ENCODE results near the gene FOXJ1.

GRCh38 chr17:76157759-76158158, 16.7 kb upstream of the FOXJ1 start:
- no peak for TF ChIP-seq CTCF (IDR thresholded peaks at IDR 0.05)
- no peak for TF ChIP-seq POLR2AphosphoS5 (IDR thresholded peaks at IDR 0.05)
- no peak for TF ChIP-seq POLR2A (IDR thresholded peaks at IDR 0.05)
- TF ChIP-seq EP300 (IDR thresholded peaks at IDR 0.05; ENCODE audit: low read depth) = no peak
